ENCODE data around the gene GC. TPM values are rescaled to one million over a fixed set of nuclear protein-coding genes. Genes with fewer than 3 reads are reported as not detected.
"Not testable (repeated sequence)": the region's sequence is repeated elsewhere in the genome, so short reads cannot be mapped to it uniquely, and the experiment has no call there.

GC gene
- total RNA-seq, 1 donor from 2014 or later: not detected

- Histone ChIP-seq H3K36me3 (ENCODE audit: insufficient read depth, low read length) (no peaks in the 10 kb centered on the region), H3K79me2 (ENCODE audit: insufficient read depth, low read length) (no peaks in the 10 kb centered on the region), H4K20me1 (ENCODE audit: insufficient read depth, low read length) (no peaks in the 10 kb centered on the region), H3K9ac (ENCODE audit: low read length) (no peak overlapping the region), H3K4me3 (ENCODE audit: insufficient read depth, low read depth, low read length) (no peak overlapping the region), H3K27me3 (ENCODE audit: insufficient read depth, low read length) (no peaks in the 10 kb centered on the region), H3K27ac (ENCODE audit: low read depth, low read length) (no peak overlapping the region), H3K4me1 (ENCODE audit: insufficient read depth, low read length) (no peaks in the 10 kb centered on the region), H3K9me3 (ENCODE audit: insufficient read depth, low read depth, low read length) (no peaks in the 10 kb centered on the region), H2AFZ (ENCODE audit: low read depth, low read length) (no peak overlapping the region), H3K4me2 (ENCODE audit: low read length) (no peak overlapping the region)
- DNase-seq (ENCODE audit: low read depth) (no peak), FAIRE-seq (no peak)
- Mint-ChIP-seq H3K4me3 (ENCODE audit: unreplicated experiment) (no peak overlapping the region), H3K9me3 (ENCODE audit: unreplicated experiment) (no peaks in the 10 kb centered on the region), H3K27ac (ENCODE audit: unreplicated experiment) (no peak overlapping the region), H3K36me3 (ENCODE audit: low read depth, unreplicated experiment) (no peaks in the 10 kb centered on the region), H3K4me1 (ENCODE audit: low read depth, unreplicated experiment) (no peaks in the 10 kb centered on the region), H3K27me3 (ENCODE audit: low read depth, unreplicated experiment) (no peaks in the 10 kb centered on the region)
- no peak for TF ChIP-seq CTCF (IDR thresholded peaks at IDR 0.05; ENCODE audit: insufficient read depth, low read depth, low read length)
- TF ChIP-seq EZH2 (IDR thresholded peaks at IDR 0.05; ENCODE audit: insufficient read depth, low read length): no peak
These were observed 37.5 kb downstream of the GC start for GRCh38 chr4:71746379-71746778.

GRCh38 chr4:71738782-71739181 is 45.1 kb downstream of the GC start:
- H4K20me1 ChIP-seq (ENCODE audit: insufficient read depth, low read length): not testable (repeated sequence)

GRCh38 chr4:71732706-71733105 is 51.2 kb downstream of the GC start:
- Histone ChIP-seq H3K9me3 (ENCODE audit: insufficient read depth, low read depth, low read length) (no peaks in the 10 kb centered on the region), H3K4me2 (ENCODE audit: low read length) (no peak overlapping the region), H3K4me1 (ENCODE audit: insufficient read depth, low read length) (no peaks in the 10 kb centered on the region), H3K79me2 (ENCODE audit: insufficient read depth, low read length) (no peaks in the 10 kb centered on the region), H3K36me3 (ENCODE audit: insufficient read depth, low read length) (no peaks in the 10 kb centered on the region), H4K20me1 (ENCODE audit: insufficient read depth, low read length) (no peaks in the 10 kb centered on the region), H3K4me3 (ENCODE audit: insufficient read depth, low read depth, low read length) (no peak overlapping the region), H3K27ac (ENCODE audit: low read depth, low read length) (no peak overlapping the region), H2AFZ (ENCODE audit: low read depth, low read length) (no peak overlapping the region), H3K9ac (ENCODE audit: low read length) (no peak overlapping the region), H3K27me3 (ENCODE audit: insufficient read depth, low read length) (no peaks in the 10 kb centered on the region)
- peaks cover 2% of the 10 kb centered on the region for H3K4me1 Mint-ChIP-seq (ENCODE audit: low read depth, unreplicated experiment)
- H3K36me3 Mint-ChIP-seq (ENCODE audit: low read depth, unreplicated experiment): no peaks in the 10 kb centered on the region
- TF ChIP-seq CTCF (IDR thresholded peaks at IDR 0.05; ENCODE audit: insufficient read depth, low read depth, low read length) (peak; percentile 67), EZH2 (IDR thresholded peaks at IDR 0.05; ENCODE audit: insufficient read depth, low read length) (no peak)
- no peak overlapping the region for H3K4me3 Mint-ChIP-seq (ENCODE audit: unreplicated experiment)
- H3K9me3 Mint-ChIP-seq (ENCODE audit: unreplicated experiment): peaks cover 3% of the 10 kb centered on the region
- FAIRE-seq (no peak), DNase-seq (ENCODE audit: low read depth) (peak; percentile 38)
- no peaks in the 10 kb centered on the region for H3K27me3 Mint-ChIP-seq (ENCODE audit: low read depth, unreplicated experiment)
- H3K27ac Mint-ChIP-seq (ENCODE audit: unreplicated experiment): no peak overlapping the region

More at GRCh38 chr4:71738782-71739181, 45.1 kb downstream of the GC start:
- H3K4me3 ChIP-seq (ENCODE audit: insufficient read depth, low read depth, low read length); H3K4me3 Mint-ChIP-seq (ENCODE audit: unreplicated experiment); H3K27ac ChIP-seq (ENCODE audit: low read depth, low read length); H3K9ac ChIP-seq (ENCODE audit: low read length); DNase-seq (ENCODE audit: low read depth); H3K79me2 ChIP-seq (ENCODE audit: insufficient read depth, low read length); H3K36me3 ChIP-seq (ENCODE audit: insufficient read depth, low read length); H3K36me3 Mint-ChIP-seq (ENCODE audit: low read depth, unreplicated experiment); H3K4me1 Mint-ChIP-seq (ENCODE audit: low read depth, unreplicated experiment); H3K9me3 ChIP-seq (ENCODE audit: insufficient read depth, low read depth, low read length); H3K4me1 ChIP-seq (ENCODE audit: insufficient read depth, low read length); FAIRE-seq; H3K27me3 ChIP-seq (ENCODE audit: insufficient read depth, low read length); H3K27me3 Mint-ChIP-seq (ENCODE audit: low read depth, unreplicated experiment); H3K27ac Mint-ChIP-seq (ENCODE audit: unreplicated experiment); H3K9me3 Mint-ChIP-seq (ENCODE audit: unreplicated experiment); H3K4me2 ChIP-seq (ENCODE audit: low read length); H2AFZ ChIP-seq (ENCODE audit: low read depth, low read length): not testable (repeated sequence)
